H1 (cell line): ENCODE measurements around the gene USP24. TPM values are rescaled to one million over a fixed set of nuclear protein-coding genes. Genes with fewer than 3 reads are reported as not detected.

Source experiments
- CTCF ChIA-PET: fragments of 300-600 bp; sonication (Branson Sonifier 250); formaldehyde crosslinking; loops from one replicate; lab custom pipeline; 2021; ENCODE audit not compliant: partially characterized antibody; lab: Charles Lee
- POLR2A ChIA-PET: fragments of 300-600 bp; sonication (Branson Sonifier 250); formaldehyde crosslinking; loops from one replicate; lab custom pipeline; 2021; ENCODE audit warnings: inconsistent platforms; ENCODE audit not compliant: partially characterized antibody; lab: Charles Lee
- DNase-seq, 2 experiments: peaks; one replicate each; pipeline versions ENCODE4 v3.0.0 to v3.0.0-alpha.2; 2010 to 2022; ENCODE audit warnings: low spot score in 2 of 2, low read depth in 1 of 2, mixed read lengths in 1 of 2
- FAIRE-seq: peaks from 2 replicates; lab custom pipeline; 2011; peaks lifted over from hg19 to GRCh38; lab: Jason Lieb, UNC
- H2AFZ ChIP-seq: 2 replicates; pipeline ENCODE4 v1.8.1; 2012; ENCODE audit warnings: low read length, inconsistent platforms
- H2AK5ac ChIP-seq: 2 replicates; pipeline ENCODE4 v1.6.1; 2013; ENCODE audit warnings: low read depth, low read length
- H2BK120ac ChIP-seq: replicated peaks from 2 replicates; pipeline ENCODE3; 2013; ENCODE audit warnings: low read depth, low read length, inconsistent platforms
- H2BK12ac ChIP-seq: 2 replicates; pipeline ENCODE4 v1.6.1; 2013; ENCODE audit warnings: low read depth, low read length
- H2BK15ac ChIP-seq: 2 replicates; pipeline ENCODE4 v1.6.1; 2013; ENCODE audit warnings: low read length
- H2BK20ac ChIP-seq: 2 replicates; pipeline ENCODE4 v1.6.1; 2013; ENCODE audit warnings: low read length
- H2BK5ac ChIP-seq: 2 replicates; pipeline ENCODE4 v1.6.1; 2013; ENCODE audit warnings: low read depth, low read length
- H3K14ac ChIP-seq: 2 replicates; pipeline ENCODE4 v1.6.1; 2013; ENCODE audit warnings: inconsistent platforms; ENCODE audit not compliant: insufficient read length
- H3K18ac ChIP-seq: 2 replicates; pipeline ENCODE4 v1.6.1; 2013; ENCODE audit warnings: low read length; ENCODE audit errors: extremely low read depth
- H3K23ac ChIP-seq: 2 replicates; pipeline ENCODE4 v1.6.1; 2013; ENCODE audit warnings: inconsistent platforms; ENCODE audit not compliant: insufficient read length
- H3K23me2 ChIP-seq: 2 replicates; pipeline ENCODE4 v1.6.1; 2013; ENCODE audit warnings: low read depth, low read length
- H3K27ac ChIP-seq: 2 replicates; pipeline ENCODE4 v1.6.1; 2011; ENCODE audit warnings: low read depth, low read length, inconsistent platforms
- H3K27me3 ChIP-seq, 4 experiments: replicated peaks in 1 of 4; 1 replicate in 1 of 4; 2 replicates in 3 of 4; pipeline versions ENCODE4 v1.6.1 to v1.8.1; 2011 to 2013; ENCODE audit warnings: low read length in 3 of 4, mild to moderate bottlenecking in 3 of 4, inconsistent platforms in 2 of 4, mixed read lengths in 2 of 4, moderate library complexity in 1 of 4; ENCODE audit not compliant: control insufficient read depth in 3 of 4, insufficient read depth in 3 of 4; ENCODE audit errors: extremely low read depth in 1 of 4
- H3K36me3 ChIP-seq, 4 experiments: 2 replicates each; pipeline versions ENCODE4 v1.6.1 to v1.8.1; 2011 to 2013; ENCODE audit warnings: mild to moderate bottlenecking in 4 of 4, low read length in 3 of 4, moderate library complexity in 2 of 4, control low read depth in 1 of 4, inconsistent platforms in 1 of 4; ENCODE audit not compliant: insufficient read depth in 4 of 4, control insufficient read depth in 2 of 4
- H3K4ac ChIP-seq: replicated peaks from 2 replicates; pipeline ENCODE3; 2013; ENCODE audit warnings: low read length, low read depth, mixed read lengths, inconsistent platforms; ENCODE audit not compliant: insufficient read length
- H3K4me1 ChIP-seq, 4 experiments: replicated peaks in 1 of 4; 1 replicate in 1 of 4; 2 replicates in 3 of 4; pipeline versions ENCODE4 v1.6.1 to v1.8.1; 2011 to 2013; ENCODE audit warnings: low read length in 3 of 4, inconsistent platforms in 2 of 4, mixed read lengths in 1 of 4; ENCODE audit not compliant: insufficient read depth in 4 of 4, control insufficient read depth in 3 of 4
- H3K4me2 ChIP-seq, 2 experiments: 2 replicates each; pipeline versions ENCODE4 v1.6.1 to v1.8.1; 2011 to 2013; ENCODE audit warnings: low read depth in 2 of 2, low read length in 2 of 2, control low read depth in 1 of 2, inconsistent platforms in 1 of 2, mild to moderate bottlenecking in 1 of 2; ENCODE audit not compliant: insufficient read depth in 1 of 2
- H3K4me3 ChIP-seq, 4 experiments: fragments of 200-600, 300-600 bp in 1 of 4; sonication (generic), shearing (Covaris generic), sonication (Bioruptor Twin) in 1 of 4; 2 replicates each; pipeline versions ENCODE4 v1.5.1 to v1.8.1; 2011 to 2016; ENCODE audit warnings: low read length in 4 of 4, low read depth in 3 of 4, control low read depth in 2 of 4, inconsistent platforms in 2 of 4, mild to moderate bottlenecking in 2 of 4, mixed read lengths in 1 of 4, moderate library complexity in 1 of 4; ENCODE audit not compliant: insufficient read depth in 2 of 4; ENCODE audit errors: extremely low read depth in 1 of 4
- H3K56ac ChIP-seq: replicated peaks from 2 replicates; pipeline ENCODE3; 2013; ENCODE audit warnings: low read depth, mild to moderate bottlenecking, mixed read lengths, low read length, inconsistent platforms; ENCODE audit not compliant: insufficient read length
- H3K79me1 ChIP-seq: 2 replicates; pipeline ENCODE4 v1.6.1; 2013; ENCODE audit warnings: low read depth, low read length, control low read depth
- H3K79me2 ChIP-seq, 2 experiments: 2 replicates each; pipeline versions ENCODE4 v1.6.1 to v1.8.1; 2012 to 2013; ENCODE audit warnings: low read length in 2 of 2, mild to moderate bottlenecking in 2 of 2, inconsistent platforms in 1 of 2; ENCODE audit not compliant: insufficient read depth in 2 of 2, control insufficient read depth in 1 of 2
- H3K9ac ChIP-seq, 4 experiments: replicated peaks in 1 of 4; 1 replicate in 1 of 4; 2 replicates in 3 of 4; pipeline versions ENCODE4 v1.6.1 to v1.8.1; 2011 to 2013; ENCODE audit warnings: low read depth in 3 of 4, low read length in 3 of 4, control low read depth in 2 of 4, mild to moderate bottlenecking in 2 of 4, moderate library complexity in 2 of 4, inconsistent platforms in 1 of 4; ENCODE audit errors: extremely low read depth in 1 of 4
- H3K9me3 ChIP-seq, 2 experiments: 2 replicates each; pipeline versions ENCODE4 v1.6.1 to v1.8.1; 2012 to 2013; ENCODE audit warnings: mild to moderate bottlenecking in 2 of 2, moderate library complexity in 2 of 2, control low read depth in 1 of 2, inconsistent platforms in 1 of 2, low read depth in 1 of 2, low read length in 1 of 2, mixed read lengths in 1 of 2; ENCODE audit not compliant: insufficient read depth in 2 of 2
- H4K20me1 ChIP-seq, 2 experiments: replicated peaks in 1 of 2; 2 replicates each; pipeline versions ENCODE3 to v1.8.1; 2011 to 2013; ENCODE audit warnings: inconsistent platforms in 2 of 2, low read length in 2 of 2, mild to moderate bottlenecking in 1 of 2; ENCODE audit not compliant: insufficient read depth in 2 of 2, control insufficient read depth in 1 of 2
- H4K5ac ChIP-seq: 2 replicates; pipeline ENCODE4 v1.6.1; 2013; ENCODE audit warnings: low read length, low read depth, mixed read lengths, inconsistent platforms; ENCODE audit not compliant: insufficient read length
- H4K8ac ChIP-seq: 2 replicates; pipeline ENCODE4 v1.8.0; 2013; ENCODE audit warnings: mild to moderate bottlenecking, moderate library complexity, low read length, inconsistent platforms; ENCODE audit not compliant: insufficient read depth; ENCODE audit errors: extremely low read depth
- H4K91ac ChIP-seq: replicated peaks from 2 replicates; pipeline ENCODE3; 2013; ENCODE audit warnings: low read length, mixed read lengths, inconsistent platforms; ENCODE audit not compliant: insufficient read length
- BACH1 ChIP-seq: IDR thresholded peaks from 2 replicates; pipeline ENCODE4 v1.6.1; 2012; ENCODE audit warnings: low read length, improper control_type of control experiment
- CEBPB ChIP-seq: IDR thresholded peaks from 2 replicates; pipeline ENCODE4 v1.6.1; 2012; ENCODE audit warnings: low read depth, low read length
- WGBS, 2 experiments: shearing (Covaris generic) in 1 of 2; methylation state at CpG; one replicate each; pipeline versions ENCODE4 v1.1.6 to v1.1.7; 2013 to 2015; ENCODE audit warnings: low lambda C conversion rate in 2 of 2, mixed read lengths in 2 of 2, inconsistent platforms in 1 of 2, low coverage in 1 of 2, missing lambda C conversion rate in 1 of 2; ENCODE audit not compliant: insufficient replicate concordance in 2 of 2, insufficient coverage in 1 of 2, insufficient read length in 1 of 2; ENCODE audit errors: extremely low coverage in 1 of 2, missing lambda C conversion rate in 1 of 2; 5-methylcytosine and 5-hydroxymethylcytosine counted together
- polyA plus RNA-seq, 7 experiments: library from polyadenylated mRNA; depleted of rRNA in 3 of 7; stranded (reverse) in 5 of 7; unstranded in 2 of 7; fragments of >200 nt in 5 of 7; fragments of 200-250 nt in 2 of 7; gene quantifications; 1 replicate in 5 of 7; 2 replicates in 1 of 7; 4 replicates in 1 of 7; pipeline versions ENCODE4 v1.2.1 to v1.2.3, GENCODE V29; 2011 to 2013; ENCODE audit warnings: missing spikeins in 2 of 7, mixed read lengths in 2 of 7
- total RNA-seq: library from RNA; stranded (reverse); fragmentation: NEBNext Ultra II Directional; extraction: Animal tissue kit (Norgen Biotek cat#: 25700); gene quantifications from 2 replicates; pipeline ENCODE4 v1.2.1, GENCODE V29; 2021

USP24 gene
- total and polyA plus RNA-seq, 2 of the 8 experiments (the other 6 are each of a cell fraction or from before 2014, with no cell fraction given), result 11.1 to 34.6 TPM

GRCh38 chr1:55195521-55196233 is 19.5 kb downstream of the USP24 start:
- TF ChIP-seq CEBPB, result 0 out of 2 replicates have a peak, but pooled peaks have one; percentile 10
- TF ChIP-seq BACH1, result no peak
- H3K27me3 ChIP-seq, result peaks cover 0 to 1% (median 0%) of the 10 kb centered on the region in 4 experiments; a peak in 1 of 7 replicates
- H3K9me3 ChIP-seq, result no peaks in the 10 kb centered on the region; a peak in 1 of 4 replicates
- no peak overlapping the region for H3K23ac ChIP-seq
- CTCF ChIA-PET, result interaction anchor here (0.9 kb wide), 1 partner anchor 52 kb away, joined by 3 read pairs; no protein-coding TSS in a partner anchor
- no peak overlapping the region for H2BK12ac ChIP-seq
- H4K8ac ChIP-seq, result no peak overlapping the region
- peaks cover 0 to 66% of the 10 kb centered on the region in 2 experiments; a peak in 2 of 4 replicates for H3K79me2 ChIP-seq
- no peak overlapping the region for H2BK5ac ChIP-seq
- no peak overlapping the region for H3K18ac ChIP-seq
- no peak overlapping the region for H3K9ac ChIP-seq
- no peak overlapping the region for H2AFZ ChIP-seq
- no peak overlapping the region for H2BK20ac ChIP-seq
- POLR2A ChIA-PET, result interaction anchor here (1.3 to 1.4 kb wide), 2 partner anchors 13 to 17 kb away, joined by 3 to 6 read pairs; no protein-coding TSS in a partner anchor
- no peak overlapping the region for H2AK5ac ChIP-seq
- no peaks in the 10 kb centered on the region; a peak in 2 of 7 replicates for H3K4me1 ChIP-seq
- H3K4me2 ChIP-seq, result no peak overlapping the region
- no peak overlapping the region for H2BK120ac ChIP-seq
- no peak overlapping the region for H4K91ac ChIP-seq
- no peak for DNase-seq
- no peak overlapping the region for H3K56ac ChIP-seq
- no peak overlapping the region for H3K14ac ChIP-seq
- peaks cover 0 to 4% of the 10 kb centered on the region in 2 experiments for H4K20me1 ChIP-seq
- no peak overlapping the region for H3K4ac ChIP-seq
- no peak for FAIRE-seq
- no peak overlapping the region for H2BK15ac ChIP-seq
- H3K23me2 ChIP-seq, result no peaks in the 10 kb centered on the region
- no peak overlapping the region for H3K27ac ChIP-seq
- peaks cover 0 to 3% (median 0%) of the 10 kb centered on the region in 4 experiments; a peak in 1 of 8 replicates for H3K36me3 ChIP-seq
- peaks cover 2% of the 10 kb centered on the region; the same call in 1 of the 2 replicates for H3K79me1 ChIP-seq
- H3K4me3 ChIP-seq, result no peak overlapping the region
- H4K5ac ChIP-seq, result no peak overlapping the region
- 95% methylated on average over 3 of the region's 3 CpGs; no CpG with 5 or more reads in 1 of the 2 experiments for WGBS, 2 experiments
